ENCODE data around the gene CACNA1H. TPM values are rescaled to one million over a fixed set of nuclear protein-coding genes. Genes with fewer than 3 reads are reported as not detected.

Gene CACNA1H
- total RNA-seq, 6 experiments from 2014 or later: 0.56 to 14.0 (median 5.0) TPM

DNA sequence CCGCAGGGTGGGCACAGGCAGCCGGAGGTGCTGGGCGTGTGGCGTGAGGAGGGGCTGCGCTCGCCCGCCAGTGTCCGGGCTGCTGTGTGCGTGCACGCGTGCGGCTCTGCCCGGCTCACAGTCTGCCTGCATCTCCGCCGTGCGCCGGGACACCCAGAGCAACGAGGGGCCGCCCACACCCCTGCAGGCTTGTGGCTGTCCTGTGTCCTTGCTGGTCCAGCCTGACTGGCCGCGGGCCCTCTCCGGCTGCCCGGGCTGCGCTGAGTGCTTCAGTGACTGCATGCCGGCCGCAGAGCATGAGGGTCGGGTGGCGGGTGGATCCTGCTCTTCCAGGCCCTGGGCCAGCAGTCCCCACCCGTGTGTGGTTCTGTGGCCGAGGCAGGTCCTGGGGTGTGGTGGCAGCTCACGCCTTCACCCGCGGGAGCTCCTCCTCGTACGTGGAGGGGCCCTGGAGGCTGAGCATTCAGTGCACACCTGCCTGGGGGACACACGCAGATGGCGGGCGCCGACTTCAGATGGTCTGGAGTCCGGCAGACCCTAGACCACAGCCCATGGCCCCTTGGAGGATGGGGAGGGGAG lies 59.8 kb downstream of the CACNA1H start:
- Histone ChIP-seq H3K27me3 (no peaks in the 10 kb centered on the region), H3K27ac (no peak overlapping the region), H3K4me3 (no peak overlapping the region), H3K4me1 (no peaks in the 10 kb centered on the region), H3K36me3 (peaks cover 0 to 10% (median 0%) of the 10 kb centered on the region in 4 donors), H3K9me3 (no peaks in the 10 kb centered on the region)
- DNase-seq: no peak
- intact Hi-C loops (cut with DNase I): no loop called here
- ATAC-seq: no peak
- WGBS (ENCODE audit: insufficient coverage, low coverage, low lambda C conversion rate, missing lambda C conversion rate): 100% methylated on average over 1 of the region's 40 CpGs
- TF ChIP-seq POLR2A (IDR thresholded peaks at IDR 0.05): no peak
- no peak for TF ChIP-seq CTCF (IDR thresholded peaks at IDR 0.05)

GRCh38 chr16:1213231-1213630 lies 60.3 kb downstream of the CACNA1H start:
- no peak for DNase-seq
- H3K36me3 ChIP-seq: peaks cover 0 to 10% (median 0%) of the 10 kb centered on the region in 4 donors
- H3K4me3 ChIP-seq: no peak overlapping the region
- no CpG with 5 or more reads among the region's 8 CpGs for WGBS (ENCODE audit: insufficient coverage, low coverage, low lambda C conversion rate, missing lambda C conversion rate)
- no peaks in the 10 kb centered on the region for H3K27me3 ChIP-seq
- ATAC-seq: no peak
- no peak for TF ChIP-seq POLR2A (IDR thresholded peaks at IDR 0.05)
- TF ChIP-seq CTCF (IDR thresholded peaks at IDR 0.05): no peak
- no peaks in the 10 kb centered on the region for H3K9me3 ChIP-seq
- H3K4me1 ChIP-seq: no peaks in the 10 kb centered on the region
- intact Hi-C loops (cut with DNase I): no loop called here
- no peak overlapping the region for H3K27ac ChIP-seq

DNA sequence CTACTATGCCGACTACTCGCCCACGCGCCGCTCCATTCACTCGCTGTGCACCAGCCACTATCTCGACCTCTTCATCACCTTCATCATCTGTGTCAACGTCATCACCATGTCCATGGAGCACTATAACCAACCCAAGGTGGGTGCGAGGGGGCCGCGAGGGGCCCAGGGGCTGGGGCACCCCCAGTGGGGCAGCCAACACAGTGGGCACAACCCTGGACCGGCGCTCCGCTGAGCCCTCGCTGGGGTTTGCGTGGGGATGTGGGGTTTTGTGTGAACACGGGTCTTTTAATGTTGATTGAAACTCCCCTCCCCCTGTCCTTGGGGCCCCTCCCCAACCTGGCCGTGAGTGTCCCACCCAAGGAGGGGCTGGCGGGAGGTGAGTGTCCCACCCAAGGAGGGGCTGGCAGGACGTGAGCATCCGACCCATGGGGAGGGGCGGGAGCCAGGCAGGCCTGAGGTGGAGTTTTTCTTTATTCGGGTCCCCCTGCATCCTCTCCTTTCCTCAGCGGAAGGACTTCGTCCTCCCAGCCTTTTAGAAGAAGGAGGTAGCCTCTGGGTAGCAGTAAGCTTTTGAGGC lies 61.0 kb downstream of the CACNA1H start:
- DNase-seq (no peak), ATAC-seq (no peak)
- no peak for TF ChIP-seq CTCF (IDR thresholded peaks at IDR 0.05)
- TF ChIP-seq POLR2A (IDR thresholded peaks at IDR 0.05): no peak
- H3K27ac ChIP-seq: no peak overlapping the region
- no peaks in the 10 kb centered on the region for H3K4me1 ChIP-seq
- no peak overlapping the region for H3K4me3 ChIP-seq
- H3K27me3 ChIP-seq: no peaks in the 10 kb centered on the region
- intact Hi-C loops (cut with DNase I): no loop called here
- H3K9me3 ChIP-seq: no peaks in the 10 kb centered on the region
- WGBS (ENCODE audit: insufficient coverage, low coverage, low lambda C conversion rate, missing lambda C conversion rate): 77% methylated on average over 13 of the region's 25 CpGs
- peaks cover 0 to 10% (median 0%) of the 10 kb centered on the region in 4 donors for H3K36me3 ChIP-seq

GRCh38 chr16:1214719-1215118 lies 61.8 kb downstream of the CACNA1H start:
- Histone ChIP-seq H3K4me1 (no peaks in the 10 kb centered on the region), H3K4me3 (no peak overlapping the region), H3K36me3 (peaks cover 0 to 10% (median 0%) of the 10 kb centered on the region in 4 donors), H3K27ac (no peak overlapping the region), H3K9me3 (no peaks in the 10 kb centered on the region), H3K27me3 (no peaks in the 10 kb centered on the region)
- 74% methylated on average over 6 of the region's 16 CpGs for WGBS (ENCODE audit: insufficient coverage, low coverage, low lambda C conversion rate, missing lambda C conversion rate)
- intact Hi-C loops (cut with DNase I): no loop called here
- DNase-seq (no peak), ATAC-seq (no peak)
- no peak for TF ChIP-seq POLR2A (IDR thresholded peaks at IDR 0.05)
- TF ChIP-seq CTCF (IDR thresholded peaks at IDR 0.05): no peak

Data from right lobe of liver (tissue), 6 donors.